ENCODE results near the gene TLE1.

The TLE1 gene

DNA sequence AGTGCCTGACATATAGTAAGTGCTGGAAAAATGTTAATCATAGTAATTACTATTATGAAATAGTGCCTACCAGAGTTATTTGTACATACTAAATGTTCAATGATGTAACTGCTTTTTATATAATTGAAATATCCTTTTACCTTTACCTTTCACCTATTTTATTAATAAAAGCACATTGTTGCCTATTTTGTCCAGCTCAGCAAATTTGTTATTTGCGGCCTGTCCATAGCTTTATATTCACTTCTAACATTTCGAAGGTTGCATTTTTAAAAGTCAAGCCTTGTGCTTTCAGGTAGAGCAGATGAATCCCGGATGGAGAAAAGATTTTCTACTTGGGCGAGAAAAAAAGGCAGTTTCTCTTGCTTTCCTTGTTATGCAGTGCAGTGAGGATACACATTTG, 119.3 kb downstream of the TLE1 start:
- no peak for DNase-seq

DNA sequence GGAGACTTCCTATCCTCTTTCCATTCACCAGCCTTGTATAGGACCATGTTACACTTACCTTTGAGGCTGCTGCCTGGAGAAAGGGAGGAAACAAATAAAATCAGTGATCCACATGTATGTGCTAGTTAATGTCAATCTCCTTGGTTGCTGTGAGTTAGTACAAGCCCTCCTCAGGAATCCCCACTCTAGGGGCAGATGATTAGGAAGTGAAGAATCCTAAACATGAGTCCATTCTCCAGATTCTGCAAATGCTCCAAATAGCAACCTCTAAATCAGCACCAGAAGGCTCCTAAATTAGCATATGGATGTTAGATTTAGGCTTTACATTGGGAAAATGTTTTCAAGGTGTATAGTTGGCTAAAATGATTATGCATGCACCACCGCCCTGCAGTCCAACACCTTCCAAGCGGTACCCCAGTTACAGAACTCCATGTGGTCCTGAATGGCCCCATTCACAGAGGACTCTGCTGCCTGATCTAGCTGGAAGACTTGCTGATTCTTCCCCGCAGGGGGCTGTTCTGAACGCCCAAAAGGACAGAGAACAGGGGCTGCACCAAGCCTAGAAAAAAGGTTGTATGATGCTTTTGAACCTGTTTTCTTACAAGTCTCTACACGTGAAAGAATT, 123.2 kb downstream of the TLE1 start:
- DNase-seq, result no peak

DNA sequence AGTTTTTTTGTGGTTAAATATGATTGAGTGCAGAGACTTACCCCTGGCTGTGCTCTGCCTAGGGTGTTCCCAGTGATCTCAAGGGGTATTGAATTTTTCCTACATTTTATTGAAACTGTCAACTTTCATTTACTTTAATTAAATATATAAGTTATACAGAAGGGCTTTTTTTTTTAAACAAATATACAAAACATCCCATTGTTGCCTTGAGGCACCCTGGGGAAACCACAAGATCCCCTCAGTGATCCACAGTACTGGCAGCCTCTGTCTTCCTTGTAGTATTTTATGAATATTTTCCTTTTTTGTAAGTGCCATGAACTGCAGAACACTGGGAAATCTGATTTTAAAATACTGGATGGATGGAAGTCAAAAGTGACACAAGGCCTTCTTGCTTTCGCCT, 123.7 kb downstream of the TLE1 start:
- DNase-seq, result no peak

DNA sequence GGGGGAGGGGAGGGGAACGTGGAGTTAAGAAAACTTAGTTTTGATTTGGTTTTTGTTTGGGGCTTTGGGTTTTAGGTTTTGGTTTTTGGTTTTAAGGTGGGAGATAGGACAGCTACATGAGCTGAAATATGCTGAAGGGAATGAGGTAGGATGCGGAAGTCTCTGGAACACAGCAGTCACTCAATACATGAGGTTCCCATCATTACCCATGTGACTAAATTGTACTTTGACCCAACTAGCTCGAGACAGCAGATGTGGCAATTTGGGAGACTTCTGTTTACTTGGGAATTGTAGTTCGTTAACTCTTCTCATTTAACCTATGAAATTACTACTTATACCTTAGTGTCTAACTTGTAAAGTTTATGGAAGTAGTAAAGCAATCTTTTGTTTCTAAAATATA, 124.2 kb downstream of the TLE1 start:
- no peak for DNase-seq

DNA sequence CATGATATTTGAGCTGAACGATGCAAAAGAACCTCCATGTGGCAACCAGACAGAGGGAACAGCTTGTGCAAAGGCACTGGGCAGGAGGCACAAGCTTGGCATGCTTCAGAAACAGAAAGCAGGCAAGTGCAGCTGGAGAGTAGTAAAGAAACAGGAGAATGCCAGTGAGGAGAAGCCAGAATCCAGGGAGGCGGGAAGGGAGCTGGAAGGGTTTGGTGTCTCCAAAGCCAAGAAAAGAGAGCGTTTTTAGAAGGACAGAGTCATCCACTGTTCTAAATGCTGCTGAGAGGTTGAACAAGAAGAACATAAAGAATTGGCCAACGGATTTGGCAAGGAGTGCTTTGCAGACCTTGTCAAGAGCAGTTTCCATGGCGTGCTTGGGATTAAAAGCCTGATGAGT, 124.7 kb downstream of the TLE1 start:
- no peak for DNase-seq

DNA sequence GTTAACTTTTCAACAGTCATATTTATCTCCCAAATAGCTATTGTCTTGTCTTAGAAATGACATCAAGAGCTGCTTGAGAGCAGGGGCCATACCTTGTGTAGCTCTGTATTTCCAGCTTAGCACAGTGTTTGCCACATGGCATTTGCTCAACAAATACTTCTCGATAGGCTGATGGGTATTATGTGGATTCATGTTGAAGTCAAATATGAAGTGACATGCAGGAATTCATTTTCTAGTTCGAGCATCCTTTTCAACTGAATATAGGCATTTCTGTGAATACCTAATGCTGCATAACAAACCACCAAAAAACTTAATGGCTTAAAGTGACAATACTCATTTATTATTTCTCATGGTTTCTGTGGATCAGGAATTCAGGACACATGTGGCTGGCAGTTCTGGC, 125.6 kb downstream of the TLE1 start:
- DNase-seq, result no peak

DNA sequence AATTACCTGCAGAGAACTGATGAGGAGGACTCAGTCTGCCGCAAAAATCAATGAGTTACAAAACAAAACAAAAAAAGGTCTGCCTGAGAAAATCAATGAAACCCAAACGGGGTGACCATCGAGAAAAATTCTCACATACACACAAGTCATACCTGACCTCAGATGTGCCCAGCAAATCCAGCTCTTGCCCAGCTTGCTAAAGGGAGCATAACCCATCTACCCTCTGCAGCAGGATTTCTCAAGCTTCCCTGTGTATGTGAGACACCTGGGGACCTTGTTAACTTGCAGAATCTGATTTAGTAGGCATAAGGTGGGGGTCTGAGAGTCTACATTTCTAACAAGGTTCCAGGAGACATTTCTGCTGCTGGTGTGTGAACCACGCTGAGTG, 126.3 kb downstream of the TLE1 start:
- DNase-seq, result no peak

DNA sequence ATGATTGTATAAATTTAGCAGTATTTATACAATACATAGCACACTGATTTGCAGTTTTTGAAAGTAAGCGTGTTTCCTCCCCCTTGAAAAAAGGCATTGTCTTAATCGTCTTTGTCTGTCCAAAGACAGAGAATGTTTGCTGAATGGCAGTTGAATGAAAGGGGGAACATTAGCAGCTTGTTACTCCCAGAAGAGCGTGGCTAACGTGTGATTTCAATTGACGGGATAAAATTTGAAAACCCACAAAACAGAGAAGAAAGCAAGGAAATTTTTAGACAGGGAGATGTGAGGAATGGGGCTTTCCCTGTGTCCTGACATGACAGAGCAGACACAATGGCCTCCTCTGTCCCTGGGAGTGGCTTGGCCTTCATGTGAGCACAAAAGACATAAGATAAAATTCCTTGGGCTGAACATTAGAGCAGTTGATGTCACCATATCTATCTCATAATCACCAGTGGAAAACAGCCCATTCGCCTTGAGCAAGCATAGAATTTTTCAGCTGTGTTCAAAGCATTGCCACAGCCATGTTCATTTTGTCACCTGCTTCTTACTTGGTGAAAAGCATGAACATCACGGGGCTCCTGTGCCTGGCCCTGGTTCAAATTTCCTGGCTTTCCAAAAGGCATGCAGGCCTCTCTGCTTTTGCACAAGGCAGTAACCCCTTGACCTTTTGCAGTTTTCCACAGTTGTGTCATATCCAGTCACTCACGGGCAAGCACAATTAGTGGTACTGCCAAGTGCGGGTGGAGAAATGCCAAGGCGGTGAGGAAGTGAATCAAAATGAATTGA, 126.9 kb downstream of the TLE1 start:
- DNase-seq, result no peak

DNA sequence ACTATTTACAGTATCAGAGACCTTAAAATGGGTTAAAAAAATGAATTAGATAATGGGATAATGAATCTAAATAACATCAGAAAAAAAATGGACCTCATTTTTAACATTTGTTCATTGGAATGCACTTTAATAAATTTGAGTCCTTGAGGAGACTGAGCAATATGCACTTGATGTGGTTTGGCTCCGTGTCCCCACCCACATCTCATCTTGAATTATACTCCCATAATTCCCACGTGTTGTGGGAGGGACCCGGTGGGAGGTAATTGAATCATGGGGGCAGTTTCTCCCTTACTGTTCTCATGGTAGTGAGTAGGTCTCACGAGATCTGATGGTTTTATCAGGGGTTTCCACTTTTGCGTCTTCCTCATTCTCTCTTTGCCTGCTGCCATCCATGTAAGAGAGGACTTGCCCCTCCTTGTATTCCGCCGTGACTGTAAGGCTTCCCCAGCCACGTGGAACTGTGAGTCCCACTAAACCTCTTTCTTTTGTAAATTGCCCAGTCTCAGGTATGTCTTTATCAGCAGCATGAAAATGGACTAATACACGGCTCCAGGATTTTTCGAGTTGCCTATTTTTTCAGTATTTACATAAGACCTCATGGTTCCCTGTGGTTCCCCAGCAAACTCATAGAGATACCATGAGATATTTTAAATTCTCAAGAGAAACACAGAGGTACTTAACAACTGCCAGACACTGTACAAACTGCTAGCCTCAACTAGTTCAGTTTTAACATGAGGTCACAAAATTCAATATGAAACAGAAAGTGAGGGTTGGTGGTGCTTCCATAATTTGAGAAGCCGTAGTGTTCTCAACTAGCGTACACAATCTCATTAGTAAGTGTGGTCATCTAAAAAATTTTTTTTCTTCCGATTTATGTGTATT, 128.3 kb downstream of the TLE1 start:
- DNase-seq, result no peak

DNA sequence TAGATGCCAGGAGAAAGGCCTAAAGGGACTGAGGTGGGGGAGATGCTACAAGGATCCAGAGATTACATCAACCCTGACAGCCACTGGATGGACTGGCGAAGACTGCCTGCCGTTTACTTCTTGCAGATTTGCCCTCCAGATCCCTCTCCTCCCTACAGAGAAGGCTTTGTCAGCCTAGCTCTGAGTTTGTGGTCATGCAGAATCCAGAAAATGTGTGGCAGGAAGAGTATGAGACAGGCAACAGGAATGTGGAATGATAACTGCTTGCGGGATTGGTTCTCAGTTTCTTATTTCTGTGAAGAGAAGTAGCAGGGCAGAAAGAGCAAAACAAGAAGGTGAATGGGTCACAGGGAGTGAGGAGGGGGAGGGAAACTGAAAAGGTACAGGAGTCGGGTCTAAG, 129.6 kb downstream of the TLE1 start:
- DNase-seq, result no peak

DNA sequence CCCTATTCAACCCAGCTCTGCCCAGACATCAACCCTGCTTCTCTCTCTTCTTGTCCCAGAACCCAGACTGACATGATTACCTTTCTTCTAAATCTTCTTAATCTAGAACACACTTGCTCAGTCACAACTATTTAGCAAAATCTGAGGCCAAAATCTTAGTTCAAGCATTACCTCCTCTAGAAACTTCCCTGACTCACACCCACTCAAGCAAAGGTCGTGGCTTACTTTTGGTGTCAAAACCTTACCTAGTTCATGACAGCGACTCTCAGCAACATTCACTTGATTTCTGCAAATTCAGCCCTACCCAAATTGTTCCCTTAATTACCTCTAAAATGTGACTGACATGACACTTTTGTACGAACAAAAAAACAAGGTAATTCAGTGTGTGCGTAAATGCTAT, 130.2 kb downstream of the TLE1 start:
- DNase-seq, result no peak

DNA sequence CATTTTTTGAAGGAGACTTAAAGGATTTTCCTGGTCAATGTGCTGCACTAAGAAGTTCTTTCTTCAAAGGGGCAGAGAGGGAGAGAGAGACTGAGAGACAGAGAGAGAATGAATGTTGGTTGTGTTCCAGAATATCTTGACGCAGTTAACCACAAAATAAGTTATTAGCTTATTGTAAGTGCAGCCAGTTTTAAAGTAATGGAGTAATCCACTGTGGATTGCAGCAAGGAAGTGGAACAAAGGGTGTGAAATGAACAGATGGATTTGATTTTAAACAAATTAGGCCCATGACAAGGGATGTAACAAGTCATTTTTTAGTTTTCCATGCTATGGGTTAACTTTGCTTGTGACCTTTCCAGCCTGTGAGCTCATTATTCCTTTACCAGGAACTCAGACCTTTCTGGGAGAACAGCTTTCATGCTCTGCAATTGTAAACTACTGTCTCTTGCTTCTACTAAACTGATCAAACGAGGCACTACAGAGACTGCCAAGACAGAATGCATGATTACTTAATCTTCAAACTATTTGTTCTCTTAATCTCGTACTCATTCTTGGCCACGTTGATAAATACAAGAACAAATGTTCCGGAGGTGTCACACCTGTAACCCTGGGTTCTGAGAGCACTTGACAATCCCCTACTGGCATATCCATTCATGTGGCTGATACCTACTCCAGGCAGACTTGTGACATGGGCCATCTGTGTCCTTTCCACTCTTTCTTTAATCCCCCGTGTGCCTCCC, 131.1 kb downstream of the TLE1 start:
- no peak for DNase-seq

DNA sequence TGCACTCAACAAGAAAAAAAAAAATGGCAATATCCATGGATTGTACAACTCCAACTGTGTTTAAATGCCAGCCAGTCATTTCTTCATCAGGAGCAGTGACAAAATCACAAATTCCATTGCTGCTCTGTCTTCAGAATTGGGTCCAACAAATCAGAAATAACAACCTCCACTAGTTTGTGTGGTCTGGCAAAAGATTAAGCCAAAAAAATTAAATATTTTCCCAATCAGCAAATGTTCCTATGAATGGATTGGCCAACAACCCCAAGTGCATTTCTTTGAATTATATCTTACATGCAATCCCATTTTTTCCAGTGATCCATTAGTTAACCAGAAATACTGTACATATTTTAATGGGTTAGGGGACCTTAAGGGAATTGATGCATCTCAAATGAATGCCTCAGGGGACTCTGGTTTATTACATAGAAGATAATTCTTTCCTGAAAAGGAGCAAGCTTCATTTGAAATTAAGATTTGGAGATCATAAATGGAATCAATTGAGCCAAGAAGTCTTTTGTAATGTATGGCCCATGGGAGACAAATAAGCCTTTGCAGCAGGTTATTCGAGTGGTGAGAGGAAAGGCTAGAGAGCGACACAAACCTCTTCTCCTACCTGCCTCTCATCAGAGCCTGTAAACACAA, 131.8 kb downstream of the TLE1 start:
- no peak for DNase-seq

DNA sequence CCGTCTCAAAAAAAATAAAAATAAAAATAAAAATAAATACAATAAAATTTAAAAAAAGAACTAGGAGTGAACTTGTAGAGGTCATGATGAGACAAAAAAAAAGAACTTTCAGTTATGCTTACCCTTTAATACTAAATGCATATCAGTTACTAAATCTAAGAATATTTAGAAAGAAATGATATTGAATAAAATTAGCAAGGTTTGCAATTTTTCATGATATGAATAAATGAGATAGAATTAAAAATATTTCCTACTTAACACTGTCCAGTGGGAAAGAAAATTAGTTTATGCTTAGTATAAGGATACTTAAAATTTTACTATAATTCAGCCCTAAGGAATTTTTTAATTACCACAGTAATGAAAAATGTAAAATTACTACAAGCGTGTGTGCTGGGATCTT, 132.4 kb downstream of the TLE1 start:
- no peak for DNase-seq

DNA sequence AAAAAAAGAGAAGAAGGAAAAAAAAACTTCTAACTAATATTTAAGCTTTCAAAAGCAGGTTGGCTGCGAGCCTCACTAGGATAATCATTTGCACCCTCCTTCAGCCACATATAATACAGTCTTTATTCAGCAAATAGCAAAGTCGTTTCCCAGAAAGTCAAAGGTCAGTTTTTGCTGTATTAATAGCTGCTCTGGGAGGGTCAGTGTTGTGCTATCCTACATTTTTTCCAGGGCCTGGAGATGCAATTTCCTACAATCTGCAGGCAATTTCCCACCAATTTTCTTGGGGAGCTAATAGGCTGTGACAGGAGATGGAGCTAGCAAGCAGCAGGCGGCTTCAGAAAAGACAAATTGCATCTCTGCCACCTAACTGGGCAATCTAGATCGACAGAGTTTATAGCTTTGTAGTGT, 136.8 kb downstream of the TLE1 start:
- DNase-seq, result no peak

DNA sequence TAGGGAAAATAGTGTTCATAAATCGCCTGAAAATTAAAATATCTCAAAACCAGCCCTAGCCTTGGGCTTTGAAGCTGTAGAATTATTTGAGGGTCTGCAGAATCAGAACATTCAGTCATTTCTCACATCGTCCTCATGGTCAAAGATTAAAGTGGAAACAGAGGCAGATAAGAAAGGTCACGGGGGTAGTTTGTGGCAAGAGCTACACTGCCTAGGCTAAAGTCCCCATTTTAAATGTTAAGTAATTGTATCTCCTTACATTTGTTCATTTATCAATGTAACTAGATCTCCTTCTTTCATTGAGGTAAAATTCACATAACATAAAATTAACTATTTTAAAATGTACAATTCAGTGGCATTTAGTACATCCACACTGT, 139.2 kb downstream of the TLE1 start:
- DNase-seq, result no peak

DNA sequence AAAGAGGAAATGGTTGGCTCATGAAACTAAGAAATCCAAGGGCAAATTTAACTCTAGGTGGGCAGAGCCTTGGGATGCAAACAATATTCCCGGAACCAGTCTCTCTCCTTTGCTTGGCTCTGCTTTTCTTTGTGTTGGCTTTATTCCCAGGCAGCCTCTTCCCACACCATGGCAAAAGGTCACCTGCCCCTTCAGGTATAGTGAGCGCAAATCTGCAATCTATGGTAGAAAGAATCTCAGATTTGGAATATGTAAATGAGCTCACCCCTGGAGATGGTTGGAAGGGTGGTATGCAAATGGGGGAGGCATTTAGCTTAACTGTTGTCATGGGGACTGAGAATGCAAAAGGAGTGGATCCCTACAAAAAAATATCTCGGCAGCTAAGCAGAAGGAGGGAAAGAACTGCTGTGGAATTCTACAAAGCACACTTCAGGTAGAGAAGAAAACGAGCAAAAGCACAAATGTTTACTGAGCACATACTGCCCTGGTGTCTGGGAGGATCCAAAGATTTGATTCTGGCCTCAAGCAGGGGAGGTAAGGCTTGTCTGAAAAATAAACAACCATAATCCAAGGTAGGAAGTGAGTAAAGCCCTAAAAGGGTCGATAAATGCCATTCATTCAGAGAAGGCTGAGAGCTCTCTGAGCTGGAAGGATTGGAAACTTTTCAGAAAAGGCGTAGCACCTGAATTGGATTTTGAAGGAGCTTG, 139.7 kb downstream of the TLE1 start:
- no peak for DNase-seq

DNA sequence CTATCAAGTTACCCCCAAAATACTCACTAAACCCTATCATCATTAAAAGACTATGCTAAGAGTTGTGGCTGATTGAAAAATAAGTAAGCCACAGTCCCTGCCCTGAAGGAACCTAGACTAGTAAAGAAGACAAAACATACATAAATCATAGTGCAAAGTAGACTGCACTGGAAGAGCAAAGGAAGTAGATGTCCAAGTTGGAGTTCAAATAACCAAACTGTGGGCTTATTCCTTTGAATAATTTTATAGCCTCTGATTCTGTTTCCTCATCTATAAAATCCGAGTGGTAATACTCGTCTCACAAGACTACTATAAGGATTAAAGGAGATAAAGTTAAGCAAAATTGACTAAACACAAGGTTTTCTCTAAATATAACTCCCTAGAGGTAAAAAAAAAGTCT, 140.4 kb downstream of the TLE1 start:
- DNase-seq, result no peak

DNA sequence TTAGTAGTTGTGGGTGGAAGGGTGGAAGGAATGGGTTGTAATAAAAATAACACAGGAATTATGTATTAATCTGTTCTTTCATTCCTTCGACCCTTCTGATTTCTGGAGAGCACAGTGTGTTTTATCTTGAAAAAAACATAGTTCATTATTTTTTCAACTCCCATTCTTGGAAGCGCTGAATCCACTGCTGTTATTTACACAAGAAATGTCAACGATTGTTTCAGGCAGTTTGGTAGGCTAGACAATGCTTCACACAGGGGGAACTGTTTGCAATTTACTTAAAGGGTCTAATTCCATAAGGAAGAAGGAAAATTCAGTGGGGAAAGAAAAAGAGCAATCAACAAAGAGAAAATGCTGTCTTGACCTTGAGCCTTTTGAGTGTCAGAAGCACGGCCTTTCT, 142.9 kb downstream of the TLE1 start:
- DNase-seq, result no peak

DNA sequence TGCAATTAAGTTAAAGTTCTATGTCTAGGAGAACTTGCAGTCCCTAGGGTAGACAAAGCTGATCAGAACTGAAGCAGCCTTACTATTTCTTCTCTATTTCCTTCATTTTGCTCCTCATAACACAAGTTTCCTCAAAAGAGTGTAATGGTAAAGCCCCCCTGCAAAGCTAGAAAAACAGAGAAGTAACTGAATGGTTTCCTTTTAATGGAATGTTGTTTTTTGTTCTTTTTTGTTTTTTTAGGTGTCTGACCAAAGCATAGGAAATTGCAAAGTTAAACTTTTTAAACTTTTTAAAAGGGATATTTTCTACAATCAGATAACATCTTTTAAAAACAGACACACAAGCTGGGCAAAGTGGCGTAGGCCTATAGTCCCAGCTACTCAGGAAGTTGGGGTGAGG, 145.7 kb downstream of the TLE1 start:
- DNase-seq, result no peak

DNA sequence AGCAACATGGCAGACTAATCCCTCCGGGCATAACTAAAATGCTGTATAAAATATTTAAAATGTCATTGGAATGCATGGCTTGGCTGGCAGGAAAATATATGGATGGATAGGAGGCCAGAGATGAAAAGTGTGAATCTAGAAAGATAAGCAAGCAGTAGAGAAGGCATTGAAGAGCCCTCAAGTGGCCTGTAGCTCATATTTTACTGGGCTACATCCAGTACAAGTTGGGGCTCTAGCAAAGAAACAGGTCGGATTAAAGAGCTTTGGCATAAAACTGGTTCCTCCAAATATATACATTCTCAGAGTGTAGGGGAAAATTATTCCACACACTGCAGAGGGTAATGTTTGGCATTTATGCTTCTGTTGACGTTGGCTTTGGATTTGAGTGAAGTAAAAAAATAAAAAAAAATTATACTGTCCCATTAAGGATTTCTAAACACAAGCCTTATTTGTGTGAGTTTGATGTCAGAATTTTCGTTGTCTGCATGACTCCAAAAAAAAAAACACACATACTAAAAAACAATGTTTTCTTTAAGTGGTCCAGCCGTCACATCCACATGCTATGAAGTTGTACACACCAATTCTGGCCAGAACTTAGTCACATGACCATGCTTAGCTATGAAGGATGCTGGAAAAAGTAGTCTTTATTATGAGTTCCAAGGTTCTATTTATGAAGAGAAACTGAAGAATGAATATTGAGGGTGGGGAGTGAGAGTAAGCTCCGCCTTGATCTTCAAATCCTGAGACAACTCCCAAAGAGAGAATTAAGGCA, 147.0 kb downstream of the TLE1 start:
- no peak for DNase-seq

Data from activated gamma-delta T cell treated with Interleukin-2 at 50 U/mL for 16 hours (primary cell).